Measurements from ENCODE around the gene MEI4. TPM values are rescaled to one million over a fixed set of nuclear protein-coding genes. Genes with fewer than 3 reads are reported as not detected.

MEI4 gene
- 1.9 and 2.6 TPM in 2 replicates for total RNA-seq
- long read RNA-seq, full-length matches to known transcripts = 1 of 7 reads
- long read RNA-seq, partial matches to known transcripts = 2 of 7 reads
- long read RNA-seq, other reads (novel, unspliced or antisense) = 4 of 7 reads

GRCh38 chr6:77652739-77653138 lies at the start of gene MEI4:
MEI4 (plus strand) TSS chr6:77653039; CDS start chr6:77690672, 37,633 bp downstream.
- peaks cover 19% of the 10 kb centered on the region for H3K4me1 Mint-ChIP-seq (ENCODE audit: low read depth)
- peaks cover 9% of the 10 kb centered on the region for H3K9me3 Mint-ChIP-seq (ENCODE audit: low read depth)
- H3K27ac Mint-ChIP-seq = no peak within 1 kb of the TSS
- H3K36me3 Mint-ChIP-seq (ENCODE audit: insufficient read depth) = no peaks in the 10 kb centered on the region
- no peak for DNase-seq (ENCODE audit: low spot score, unreplicated experiment)
- no peak within 1 kb of the TSS for H3K4me3 Mint-ChIP-seq (ENCODE audit: low read depth)
- TF ChIP-seq CTCF (IDR thresholded peaks at IDR 0.05; ENCODE audit: unreplicated experiment) = no peak
- H3K27me3 Mint-ChIP-seq = no peaks in the 10 kb centered on the region

GRCh38 chr6:77604476-77604875 lies 48.4 kb upstream of the MEI4 start:
- no peak overlapping the region for H3K4me3 Mint-ChIP-seq (ENCODE audit: low read depth)
- H3K9me3 Mint-ChIP-seq (ENCODE audit: low read depth) = peaks cover 10% of the 10 kb centered on the region
- no peaks in the 10 kb centered on the region for H3K36me3 Mint-ChIP-seq (ENCODE audit: insufficient read depth)
- no peak for DNase-seq (ENCODE audit: low spot score, unreplicated experiment)
- H3K27me3 Mint-ChIP-seq = no peaks in the 10 kb centered on the region
- no peaks in the 10 kb centered on the region for H3K4me1 Mint-ChIP-seq (ENCODE audit: low read depth)
- no peak for TF ChIP-seq CTCF (IDR thresholded peaks at IDR 0.05; ENCODE audit: unreplicated experiment)
- H3K27ac Mint-ChIP-seq = no peak overlapping the region

- Mint-ChIP-seq H3K4me3 (ENCODE audit: low read depth) (no peak overlapping the region), H3K36me3 (ENCODE audit: insufficient read depth) (no peaks in the 10 kb centered on the region), H3K9me3 (ENCODE audit: low read depth) (peaks cover 12% of the 10 kb centered on the region), H3K4me1 (ENCODE audit: low read depth) (no peaks in the 10 kb centered on the region), H3K27ac (no peak overlapping the region), H3K27me3 (no peaks in the 10 kb centered on the region)
- no peak for DNase-seq (ENCODE audit: low spot score, unreplicated experiment)
- no peak for TF ChIP-seq CTCF (IDR thresholded peaks at IDR 0.05; ENCODE audit: unreplicated experiment)
These were observed 45.8 kb upstream of the MEI4 start for GRCh38 chr6:77607004-77607403.

- TF ChIP-seq CTCF (IDR thresholded peaks at IDR 0.05; ENCODE audit: unreplicated experiment) = no peak
- Mint-ChIP-seq H3K27me3 (no peaks in the 10 kb centered on the region), H3K4me1 (ENCODE audit: low read depth) (no peaks in the 10 kb centered on the region), H3K27ac (no peak overlapping the region), H3K9me3 (ENCODE audit: low read depth) (peaks cover 13% of the 10 kb centered on the region), H3K36me3 (ENCODE audit: insufficient read depth) (no peaks in the 10 kb centered on the region), H3K4me3 (ENCODE audit: low read depth) (no peak overlapping the region)
- no peak for DNase-seq (ENCODE audit: low spot score, unreplicated experiment)
These were observed 43.7 kb upstream of the MEI4 start for GRCh38 chr6:77609106-77609505.

GRCh38 chr6:77619114-77619513 lies 33.7 kb upstream of the MEI4 start:
- DNase-seq (ENCODE audit: low spot score, unreplicated experiment) = no peak
- Mint-ChIP-seq H3K4me3 (ENCODE audit: low read depth) (no peak overlapping the region), H3K36me3 (ENCODE audit: insufficient read depth) (no peaks in the 10 kb centered on the region), H3K4me1 (ENCODE audit: low read depth) (peaks cover 17% of the 10 kb centered on the region), H3K27me3 (no peaks in the 10 kb centered on the region), H3K9me3 (ENCODE audit: low read depth) (peaks cover 14% of the 10 kb centered on the region), H3K27ac (no peak overlapping the region)
- no peak for TF ChIP-seq CTCF (IDR thresholded peaks at IDR 0.05; ENCODE audit: unreplicated experiment)
